ENCODE results near the gene STAP2.

STAP2 gene

GRCh38 chr19:4375164-4376027 lies 36.8 kb upstream of the STAP2 start:
- H3K4me1 ChIP-seq (ENCODE audit: control insufficient read depth, insufficient read depth, low read length), result peaks cover 49% of the 10 kb centered on the region
- H3K4me3 ChIP-seq (ENCODE audit: low read depth, low read length), result peak overlapping the region; percentile 10; the same call in 1 of the 2 replicates
- H3K36me3 ChIP-seq (ENCODE audit: control insufficient read depth, insufficient read depth, low read length), result no peaks in the 10 kb centered on the region; the same call in 1 of the 2 replicates
- no peaks in the 10 kb centered on the region for H3K9me3 ChIP-seq (ENCODE audit: control insufficient read depth, insufficient read depth, low read depth, low read length)
- peak overlapping the region; percentile 75 for H3K9ac ChIP-seq (ENCODE audit: low read length)
- no peaks in the 10 kb centered on the region for H3K27me3 ChIP-seq (ENCODE audit: control insufficient read depth, insufficient read depth, low read length)
- H3K27ac ChIP-seq (ENCODE audit: low read depth, low read length), result peak overlapping the region; percentile 90

- no peak overlapping the region for H3K4me3 ChIP-seq (ENCODE audit: low read depth, low read length)
- peak overlapping the region; percentile 75 for H3K9ac ChIP-seq (ENCODE audit: low read length)
- no peaks in the 10 kb centered on the region; the same call in 1 of the 2 replicates for H3K36me3 ChIP-seq (ENCODE audit: control insufficient read depth, insufficient read depth, low read length)
- peak overlapping the region; percentile 90 for H3K27ac ChIP-seq (ENCODE audit: low read depth, low read length)
- no peaks in the 10 kb centered on the region for H3K27me3 ChIP-seq (ENCODE audit: control insufficient read depth, insufficient read depth, low read length)
- H3K4me1 ChIP-seq (ENCODE audit: control insufficient read depth, insufficient read depth, low read length), result peaks cover 48% of the 10 kb centered on the region
- H3K9me3 ChIP-seq (ENCODE audit: control insufficient read depth, insufficient read depth, low read depth, low read length), result no peaks in the 10 kb centered on the region
Observed at GRCh38 chr19:4374498-4375163, 36.0 kb upstream of the STAP2 start.

- peak overlapping the region; percentile 75 for H3K9ac ChIP-seq (ENCODE audit: low read length)
- no peak overlapping the region for H3K4me3 ChIP-seq (ENCODE audit: low read depth, low read length)
- no peaks in the 10 kb centered on the region for H3K27me3 ChIP-seq (ENCODE audit: control insufficient read depth, insufficient read depth, low read length)
- H3K36me3 ChIP-seq (ENCODE audit: control insufficient read depth, insufficient read depth, low read length), result no peaks in the 10 kb centered on the region
- peaks cover 53% of the 10 kb centered on the region for H3K4me1 ChIP-seq (ENCODE audit: control insufficient read depth, insufficient read depth, low read length)
- no peaks in the 10 kb centered on the region for H3K9me3 ChIP-seq (ENCODE audit: control insufficient read depth, insufficient read depth, low read depth, low read length)
- H3K27ac ChIP-seq (ENCODE audit: low read depth, low read length), result peak overlapping the region; percentile 90; the same call in 1 of the 2 replicates
Observed at GRCh38 chr19:4373601-4374497, 35.2 kb upstream of the STAP2 start.

GRCh38 chr19:4373013-4373367 lies 34.4 kb upstream of the STAP2 start:
- H3K27ac ChIP-seq (ENCODE audit: low read depth, low read length), result no peak overlapping the region
- H3K36me3 ChIP-seq (ENCODE audit: control insufficient read depth, insufficient read depth, low read length), result no peaks in the 10 kb centered on the region
- no peak overlapping the region for H3K4me3 ChIP-seq (ENCODE audit: low read depth, low read length)
- H3K9ac ChIP-seq (ENCODE audit: low read length), result no peak overlapping the region
- no peaks in the 10 kb centered on the region for H3K27me3 ChIP-seq (ENCODE audit: control insufficient read depth, insufficient read depth, low read length)
- H3K4me1 ChIP-seq (ENCODE audit: control insufficient read depth, insufficient read depth, low read length), result peaks cover 59% of the 10 kb centered on the region
- no peaks in the 10 kb centered on the region for H3K9me3 ChIP-seq (ENCODE audit: control insufficient read depth, insufficient read depth, low read depth, low read length)

GRCh38 chr19:4372165-4373012 lies 33.8 kb upstream of the STAP2 start:
- H3K9ac ChIP-seq (ENCODE audit: low read length), result no peak overlapping the region
- H3K4me1 ChIP-seq (ENCODE audit: control insufficient read depth, insufficient read depth, low read length), result peaks cover 59% of the 10 kb centered on the region
- H3K27me3 ChIP-seq (ENCODE audit: control insufficient read depth, insufficient read depth, low read length), result no peaks in the 10 kb centered on the region
- H3K36me3 ChIP-seq (ENCODE audit: control insufficient read depth, insufficient read depth, low read length), result no peaks in the 10 kb centered on the region
- no peaks in the 10 kb centered on the region for H3K9me3 ChIP-seq (ENCODE audit: control insufficient read depth, insufficient read depth, low read depth, low read length)
- H3K27ac ChIP-seq (ENCODE audit: low read depth, low read length), result no peak overlapping the region
- H3K4me3 ChIP-seq (ENCODE audit: low read depth, low read length), result no peak overlapping the region

- H3K9ac ChIP-seq (ENCODE audit: low read length), result no peak overlapping the region
Observed at GRCh38 chr19:4371247-4372164, 32.9 kb upstream of the STAP2 start.

GRCh38 chr19:4370418-4371041 lies 31.9 kb upstream of the STAP2 start:
- Histone ChIP-seq H3K27me3 (ENCODE audit: control insufficient read depth, insufficient read depth, low read length) (no peaks in the 10 kb centered on the region), H3K9me3 (ENCODE audit: control insufficient read depth, insufficient read depth, low read depth, low read length) (no peaks in the 10 kb centered on the region), H3K27ac (ENCODE audit: low read depth, low read length) (no peak overlapping the region), H3K36me3 (ENCODE audit: control insufficient read depth, insufficient read depth, low read length) (peaks cover 8% of the 10 kb centered on the region), H3K4me1 (ENCODE audit: control insufficient read depth, insufficient read depth, low read length) (peaks cover 41% of the 10 kb centered on the region), H3K4me3 (ENCODE audit: low read depth, low read length) (no peak overlapping the region), H3K9ac (ENCODE audit: low read length) (no peak overlapping the region)

More at GRCh38 chr19:4371247-4372164, 32.9 kb upstream of the STAP2 start:
- Histone ChIP-seq H3K36me3 (ENCODE audit: control insufficient read depth, insufficient read depth, low read length) (no peaks in the 10 kb centered on the region; the same call in 1 of the 2 replicates), H3K27me3 (ENCODE audit: control insufficient read depth, insufficient read depth, low read length) (no peaks in the 10 kb centered on the region), H3K9me3 (ENCODE audit: control insufficient read depth, insufficient read depth, low read depth, low read length) (no peaks in the 10 kb centered on the region), H3K4me3 (ENCODE audit: low read depth, low read length) (no peak overlapping the region), H3K4me1 (ENCODE audit: control insufficient read depth, insufficient read depth, low read length) (peaks cover 50% of the 10 kb centered on the region), H3K27ac (ENCODE audit: low read depth, low read length) (no peak overlapping the region)

GRCh38 chr19:4369888-4370260 lies 31.2 kb upstream of the STAP2 start:
- Histone ChIP-seq H3K4me3 (ENCODE audit: low read depth, low read length) (no peak overlapping the region), H3K27me3 (ENCODE audit: control insufficient read depth, insufficient read depth, low read length) (no peaks in the 10 kb centered on the region), H3K9me3 (ENCODE audit: control insufficient read depth, insufficient read depth, low read depth, low read length) (no peaks in the 10 kb centered on the region), H3K36me3 (ENCODE audit: control insufficient read depth, insufficient read depth, low read length) (peaks cover 15% of the 10 kb centered on the region), H3K4me1 (ENCODE audit: control insufficient read depth, insufficient read depth, low read length) (peaks cover 34% of the 10 kb centered on the region), H3K9ac (ENCODE audit: low read length) (peak overlapping the region; percentile 39), H3K27ac (ENCODE audit: low read depth, low read length) (no peak overlapping the region; the same call in 1 of the 2 replicates)

GRCh38 chr19:4369109-4369887 lies 30.7 kb upstream of the STAP2 start:
- H3K27me3 ChIP-seq (ENCODE audit: control insufficient read depth, insufficient read depth, low read length), result no peaks in the 10 kb centered on the region
- H3K9me3 ChIP-seq (ENCODE audit: control insufficient read depth, insufficient read depth, low read depth, low read length), result no peaks in the 10 kb centered on the region
- no peak overlapping the region for H3K4me3 ChIP-seq (ENCODE audit: low read depth, low read length)
- peaks cover 28% of the 10 kb centered on the region for H3K4me1 ChIP-seq (ENCODE audit: control insufficient read depth, insufficient read depth, low read length)
- H3K27ac ChIP-seq (ENCODE audit: low read depth, low read length), result peak overlapping the region; percentile 29; the same call in 1 of the 2 replicates
- H3K36me3 ChIP-seq (ENCODE audit: control insufficient read depth, insufficient read depth, low read length), result peaks cover 16% of the 10 kb centered on the region
- H3K9ac ChIP-seq (ENCODE audit: low read length), result peak overlapping the region; percentile 39
